Kidney (tissue), 14 donors: ENCODE measurements around the gene EXOC3. TPM values are rescaled to one million over a fixed set of nuclear protein-coding genes. Genes with fewer than 3 reads are reported as not detected.
A peak's percentile ranks its signal among the peaks of the same experiment; 100 is the strongest.

Experiments used
- DNase-seq, 5 donors: peaks; one replicate each; pipeline ENCODE4 v3.0.0-alpha.2; 2013 to 2020
- FAIRE-seq: peaks from 2 replicates; lab custom pipeline; 2012; peaks lifted over from hg19 to GRCh38; lab: Jason Lieb, UNC
- H3K27ac ChIP-seq, 2 donors: one replicate each; pipeline ENCODE4 v1.7.0; 2013; ENCODE audit warnings: low read depth in 2 of 2, low read length in 2 of 2, inconsistent platforms in 1 of 2
- H3K27me3 ChIP-seq: one replicate; pipeline ENCODE4 v1.7.1; 2013; ENCODE audit warnings: low read length, inconsistent platforms; ENCODE audit not compliant: control insufficient read depth, insufficient read depth
- H3K36me3 ChIP-seq, 3 donors: one replicate each; pipeline versions ENCODE4 v1.7.0 to v1.7.1; 2013; ENCODE audit warnings: low read length in 3 of 3, control low read depth in 1 of 3, inconsistent platforms in 1 of 3; ENCODE audit not compliant: insufficient read depth in 3 of 3, control insufficient read depth in 2 of 3
- H3K4me1 ChIP-seq, 3 donors: one replicate each; pipeline versions ENCODE4 v1.7.0 to v1.7.1; 2013; ENCODE audit warnings: low read length in 3 of 3, inconsistent platforms in 1 of 3, low read depth in 1 of 3; ENCODE audit not compliant: control insufficient read depth in 2 of 3, insufficient read depth in 2 of 3
- H3K4me3 ChIP-seq, 3 donors: one replicate each; pipeline versions ENCODE4 v1.7.0 to v1.8.1; 2013; ENCODE audit warnings: low read length in 3 of 3, control low read depth in 1 of 3, inconsistent platforms in 1 of 3
- H3K9ac ChIP-seq, 3 donors: one replicate each; pipeline versions ENCODE4 v1.7.0 to v1.7.1; 2013; ENCODE audit warnings: low read length in 3 of 3, control low read depth in 1 of 3, inconsistent platforms in 1 of 3
- H3K9me3 ChIP-seq, 3 donors: one replicate each; pipeline versions ENCODE4 v1.7.0 to v1.7.1; 2013; ENCODE audit warnings: low read length in 3 of 3, control low read depth in 1 of 3, inconsistent platforms in 1 of 3; ENCODE audit not compliant: control insufficient read depth in 2 of 3, insufficient read depth in 1 of 3
- intact Hi-C: fragments of 100-400 bp; cut with DNase I; formaldehyde crosslinking; loops from one replicate; pipeline ENCODE4 v1.11.1; 2022
- polyA plus RNA-seq: library from polyadenylated mRNA; stranded (reverse); fragments of 350-450 nt; fragmentation: Illumina TruSeq; extraction: RNeasy Lipid Tissue Mini Kit (QIAGEN cat#74804); gene quantifications from one replicate; pipeline ENCODE4 v1.2.3, GENCODE V29; 2014; ENCODE audit warnings: low read depth, low replicate concordance; ENCODE audit not compliant: insufficient read depth
- total RNA-seq: library from RNA; stranded (reverse); fragmentation: NEBNext Ultra II Directional; extraction: Animal tissue kit (Norgen Biotek cat#: 25700); gene quantifications from one replicate; pipeline ENCODE4 v1.2.1, GENCODE V29; 2021
- TF ChIP-seq, protein P1 (sequence below): IDR thresholded peaks from 3 replicates; pipeline ENCODE4 v1.5.1; 2012; ENCODE audit warnings: mild to moderate bottlenecking, moderate library complexity, borderline replicate concordance; ENCODE audit not compliant: insufficient read depth; ENCODE audit errors: extremely low read depth
- donor health status: control.
- donor health status: control.
- donor health status: control.
- donor health status: control.
- donor health status: control.
- donor health status: DM: yes; HTN: yes; CAD: no.
- donor health status: Normal renal cell carcinoma (clear cell type).

EXOC3 gene
- total and polyA plus RNA-seq, 2 donors from 2014 or later: 40.5 to 71.5 TPM

- intact Hi-C loops: no loop called here
- Histone ChIP-seq H3K36me3 (peaks cover 20 to 44% (median 34%) of the 10 kb centered on the region in 3 donors), H3K27me3 (no peaks in the 10 kb centered on the region)
Observed at GRCh38 chr5:451587-452458, 8.8 kb downstream of the EXOC3 start.

GRCh38 chr5:452978-453710 is 10.2 kb downstream of the EXOC3 start:
- H3K9ac ChIP-seq: no peak overlapping the region
- TF ChIP-seq, protein P1, sequence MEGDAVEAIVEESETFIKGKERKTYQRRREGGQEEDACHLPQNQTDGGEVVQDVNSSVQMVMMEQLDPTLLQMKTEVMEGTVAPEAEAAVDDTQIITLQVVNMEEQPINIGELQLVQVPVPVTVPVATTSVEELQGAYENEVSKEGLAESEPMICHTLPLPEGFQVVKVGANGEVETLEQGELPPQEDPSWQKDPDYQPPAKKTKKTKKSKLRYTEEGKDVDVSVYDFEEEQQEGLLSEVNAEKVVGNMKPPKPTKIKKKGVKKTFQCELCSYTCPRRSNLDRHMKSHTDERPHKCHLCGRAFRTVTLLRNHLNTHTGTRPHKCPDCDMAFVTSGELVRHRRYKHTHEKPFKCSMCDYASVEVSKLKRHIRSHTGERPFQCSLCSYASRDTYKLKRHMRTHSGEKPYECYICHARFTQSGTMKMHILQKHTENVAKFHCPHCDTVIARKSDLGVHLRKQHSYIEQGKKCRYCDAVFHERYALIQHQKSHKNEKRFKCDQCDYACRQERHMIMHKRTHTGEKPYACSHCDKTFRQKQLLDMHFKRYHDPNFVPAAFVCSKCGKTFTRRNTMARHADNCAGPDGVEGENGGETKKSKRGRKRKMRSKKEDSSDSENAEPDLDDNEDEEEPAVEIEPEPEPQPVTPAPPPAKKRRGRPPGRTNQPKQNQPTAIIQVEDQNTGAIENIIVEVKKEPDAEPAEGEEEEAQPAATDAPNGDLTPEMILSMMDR: no peak
- H3K27me3 ChIP-seq: no peaks in the 10 kb centered on the region
- no peak overlapping the region for H3K27ac ChIP-seq
- peaks cover 2 to 10% (median 3%) of the 10 kb centered on the region in 3 donors for H3K9me3 ChIP-seq
- intact Hi-C loops: no loop called here
- H3K36me3 ChIP-seq: peaks cover 17 to 47% (median 31%) of the 10 kb centered on the region in 3 donors
- no peak overlapping the region for H3K4me3 ChIP-seq
- no peak for FAIRE-seq
- peak in 1 of 5 donors; percentile 42 for DNase-seq
- no peaks in the 10 kb centered on the region for H3K4me1 ChIP-seq

More at GRCh38 chr5:451587-452458, 8.8 kb downstream of the EXOC3 start:
- TF ChIP-seq, protein P1: no peak
- H3K4me1 ChIP-seq: no peaks in the 10 kb centered on the region
- H3K9ac ChIP-seq: no peak overlapping the region
- peaks cover 2 to 10% (median 3%) of the 10 kb centered on the region in 3 donors for H3K9me3 ChIP-seq
- no peak overlapping the region for H3K27ac ChIP-seq
- no peak for FAIRE-seq
- DNase-seq: no peak
- no peak overlapping the region for H3K4me3 ChIP-seq

GRCh38 chr5:453725-454481 is 10.9 kb downstream of the EXOC3 start:
- H3K27ac ChIP-seq: no peak overlapping the region
- H3K4me1 ChIP-seq: no peaks in the 10 kb centered on the region
- peaks cover 2 to 10% (median 3%) of the 10 kb centered on the region in 3 donors for H3K9me3 ChIP-seq
- H3K27me3 ChIP-seq: no peaks in the 10 kb centered on the region
- TF ChIP-seq, protein P1: no peak
- FAIRE-seq (no peak), DNase-seq (peak in 1 of 5 donors; percentile 42)
- intact Hi-C loops: no loop called here
- no peak overlapping the region for H3K4me3 ChIP-seq
- H3K36me3 ChIP-seq: peaks cover 17 to 45% (median 23%) of the 10 kb centered on the region in 3 donors
- no peak overlapping the region for H3K9ac ChIP-seq
